HEK293 (cell line): ENCODE measurements around the gene AMY1C.
"Not testable (repeated sequence)": the region's sequence is repeated elsewhere in the genome, so short reads cannot be mapped to it uniquely, and the experiment has no call there.

Experiments
- CTCF ChIP-seq: fragments of 450-650 bp; formaldehyde crosslinking; IDR thresholded peaks from 2 replicates; pipeline ENCODE4 v1.5.1; 2016; ENCODE audit warnings: missing biosample characterization, missing genetic modification characterization
- REST ChIP-seq: fragments of 450-650 bp; formaldehyde crosslinking; IDR thresholded peaks from 2 replicates; pipeline ENCODE4 v1.5.1; 2016; ENCODE audit warnings: missing biosample characterization, missing genetic modification characterization
- TCF7L2 ChIP-seq: IDR thresholded peaks from 2 replicates; pipeline ENCODE4 v1.6.1; 2011; ENCODE audit warnings: low read depth, mild to moderate bottlenecking, inconsistent platforms, low read length, moderate library complexity, borderline replicate concordance
- ZBTB48 ChIP-seq: fragments of 450-650 bp; formaldehyde crosslinking; IDR thresholded peaks from 2 replicates; pipeline ENCODE4 v1.5.1; 2016; ENCODE audit warnings: missing biosample characterization, missing genetic modification characterization
- ZBTB8A ChIP-seq: fragments of 450-650 bp; formaldehyde crosslinking; IDR thresholded peaks from 2 replicates; pipeline ENCODE4 v1.5.1; 2016; ENCODE audit warnings: missing biosample characterization, missing genetic modification characterization
- ZFP69B ChIP-seq: fragments of 450-650 bp; formaldehyde crosslinking; IDR thresholded peaks from 2 replicates; pipeline ENCODE4 v1.5.1; 2016; ENCODE audit warnings: missing biosample characterization, missing genetic modification characterization
- ZNF138 ChIP-seq: fragments of 450-650 bp; formaldehyde crosslinking; IDR thresholded peaks from 2 replicates; pipeline ENCODE4 v1.5.1; 2016; ENCODE audit warnings: missing biosample characterization, missing genetic modification characterization, borderline replicate concordance
- ZNF174 ChIP-seq: fragments of 450-650 bp; formaldehyde crosslinking; IDR thresholded peaks from 2 replicates; pipeline ENCODE4 v1.5.0; 2017; ENCODE audit warnings: missing biosample characterization, mild to moderate bottlenecking, missing genetic modification characterization
- ZNF510 ChIP-seq: fragments of 450-650 bp; formaldehyde crosslinking; IDR thresholded peaks from 2 replicates; pipeline ENCODE4 v1.5.1; 2018; ENCODE audit warnings: mild to moderate bottlenecking, missing genetic modification characterization, missing biosample characterization; ENCODE audit not compliant: insufficient replicate concordance
- ZNF707 ChIP-seq: fragments of 450-650 bp; formaldehyde crosslinking; IDR thresholded peaks from 2 replicates; pipeline ENCODE4 v1.5.1; 2016; ENCODE audit warnings: missing biosample characterization, missing genetic modification characterization
- ZNF747 ChIP-seq: fragments of 450-650 bp; formaldehyde crosslinking; IDR thresholded peaks from 2 replicates; pipeline ENCODE4 v1.5.1; 2016; ENCODE audit warnings: missing biosample characterization, missing genetic modification characterization
- ZNF776 ChIP-seq: fragments of 450-650 bp; formaldehyde crosslinking; IDR thresholded peaks from 2 replicates; pipeline ENCODE4 v1.5.0; 2017; ENCODE audit warnings: missing biosample characterization, missing genetic modification characterization, borderline replicate concordance
- ZSCAN16 ChIP-seq: fragments of 450-650 bp; formaldehyde crosslinking; IDR thresholded peaks from 2 replicates; pipeline ENCODE4 v1.5.1; 2016; ENCODE audit warnings: missing biosample characterization, missing genetic modification characterization
- TF ChIP-seq, protein P1 (sequence below): fragments of 450-650 bp; formaldehyde crosslinking; conservative IDR thresholded peaks from 2 replicates; pipeline ENCODE4 v1.5.1; 2016; ENCODE audit warnings: low read depth, missing biosample characterization, missing genetic modification characterization

- not testable (repeated sequence) for TF ChIP-seq ZBTB48; CTCF (tag by site-specific recombination); ZNF510 (tag by site-specific recombination); ZNF707; ZSCAN16 (tag by site-specific recombination); ZFP69B (tag by site-specific recombination); ZNF174 (tag by site-specific recombination); ZNF776; ZNF747 (tag by site-specific recombination); REST; TCF7L2; ZNF138 (tag by site-specific recombination); ZBTB8A (tag by site-specific recombination)
- TF ChIP-seq, protein P1, sequence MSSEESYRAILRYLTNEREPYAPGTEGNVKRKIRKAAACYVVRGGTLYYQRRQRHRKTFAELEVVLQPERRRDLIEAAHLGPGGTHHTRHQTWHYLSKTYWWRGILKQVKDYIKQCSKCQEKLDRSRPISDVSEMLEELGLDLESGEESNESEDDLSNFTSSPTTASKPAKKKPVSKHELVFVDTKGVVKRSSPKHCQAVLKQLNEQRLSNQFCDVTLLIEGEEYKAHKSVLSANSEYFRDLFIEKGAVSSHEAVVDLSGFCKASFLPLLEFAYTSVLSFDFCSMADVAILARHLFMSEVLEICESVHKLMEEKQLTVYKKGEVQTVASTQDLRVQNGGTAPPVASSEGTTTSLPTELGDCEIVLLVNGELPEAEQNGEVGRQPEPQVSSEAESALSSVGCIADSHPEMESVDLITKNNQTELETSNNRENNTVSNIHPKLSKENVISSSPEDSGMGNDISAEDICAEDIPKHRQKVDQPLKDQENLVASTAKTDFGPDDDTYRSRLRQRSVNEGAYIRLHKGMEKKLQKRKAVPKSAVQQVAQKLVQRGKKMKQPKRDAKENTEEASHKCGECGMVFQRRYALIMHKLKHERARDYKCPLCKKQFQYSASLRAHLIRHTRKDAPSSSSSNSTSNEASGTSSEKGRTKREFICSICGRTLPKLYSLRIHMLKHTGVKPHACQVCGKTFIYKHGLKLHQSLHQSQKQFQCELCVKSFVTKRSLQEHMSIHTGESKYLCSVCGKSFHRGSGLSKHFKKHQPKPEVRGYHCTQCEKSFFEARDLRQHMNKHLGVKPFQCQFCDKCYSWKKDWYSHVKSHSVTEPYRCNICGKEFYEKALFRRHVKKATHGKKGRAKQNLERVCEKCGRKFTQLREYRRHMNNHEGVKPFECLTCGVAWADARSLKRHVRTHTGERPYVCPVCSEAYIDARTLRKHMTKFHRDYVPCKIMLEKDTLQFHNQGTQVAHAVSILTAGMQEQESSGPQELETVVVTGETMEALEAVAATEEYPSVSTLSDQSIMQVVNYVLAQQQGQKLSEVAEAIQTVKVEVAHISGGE (tag by site-specific recombination), result not testable (repeated sequence)
These were observed 48.4 kb upstream of the AMY1C start for GRCh38 chr1:103701256-103701655.
